ENCODE measurements around the gene B3GAT1.

B3GAT1 gene

GRCh38 chr11:134332782-134333181, 79.3 kb downstream of the B3GAT1 start:
- ChIA-PET CTCF (no interaction called here), POLR2A (no interaction called here)
- DNase-seq, result no peak
- WGBS (ENCODE audit: insufficient coverage), result 60% methylated on average over 1 of the region's 7 CpGs
- no peak overlapping the region for H3K27ac ChIP-seq (ENCODE audit: insufficient read depth in 1 of 2, low read depth in 1 of 2, low read length in 2 of 2, poor library complexity in 1 of 2, severe bottlenecking in 2 of 2)
- H3K27me3 ChIP-seq (replicated peaks in 2 of 5; ENCODE audit: control insufficient read depth in 4 of 5, insufficient read depth in 5 of 5, low read length in 4 of 5), result peaks cover 8 to 41% (median 32%) of the 10 kb centered on the region in 5 experiments
- no peaks in the 10 kb centered on the region for H3K36me3 ChIP-seq (ENCODE audit: control insufficient read depth in 4 of 4, insufficient read depth in 4 of 4, low read length in 3 of 4)
- H3K4me3 ChIP-seq (ENCODE audit: control insufficient read depth in 1 of 7, extremely low read depth in 1 of 7, insufficient read depth in 4 of 7, low read depth in 2 of 7, low read length in 6 of 7), result peak overlapping the region in 1 of 7 experiments; percentile 72
- H3K4me1 ChIP-seq (ENCODE audit: control extremely low read depth in 1 of 4, control insufficient read depth in 4 of 4, insufficient read depth in 4 of 4, low read length in 3 of 4), result peaks cover 3 to 18% (median 11%) of the 10 kb centered on the region in 4 experiments
- peaks cover 0 to 2% (median 0%) of the 10 kb centered on the region in 5 experiments for H3K9me3 ChIP-seq (ENCODE audit: control extremely low read depth in 1 of 5, control insufficient read depth in 4 of 5, insufficient read depth in 2 of 5, low read depth in 1 of 5, low read length in 4 of 5)

GRCh38 chr11:134332189-134332631, 79.8 kb downstream of the B3GAT1 start:
- peak; percentile 10 to 40 (median 22) for DNase-seq
- no peaks in the 10 kb centered on the region for H3K36me3 ChIP-seq (ENCODE audit: control insufficient read depth in 4 of 4, insufficient read depth in 4 of 4, low read length in 3 of 4)
- peaks cover 3 to 18% (median 11%) of the 10 kb centered on the region in 4 experiments for H3K4me1 ChIP-seq (ENCODE audit: control extremely low read depth in 1 of 4, control insufficient read depth in 4 of 4, insufficient read depth in 4 of 4, low read length in 3 of 4)
- ChIA-PET POLR2A (no interaction called here), CTCF (no interaction called here)
- peaks cover 0 to 2% (median 0%) of the 10 kb centered on the region in 5 experiments for H3K9me3 ChIP-seq (ENCODE audit: control extremely low read depth in 1 of 5, control insufficient read depth in 4 of 5, insufficient read depth in 2 of 5, low read depth in 1 of 5, low read length in 4 of 5)
- WGBS (ENCODE audit: insufficient coverage), result under 1% methylated on average over 40 of the region's 40 CpGs
- peaks cover 8 to 41% (median 32%) of the 10 kb centered on the region in 5 experiments for H3K27me3 ChIP-seq (replicated peaks in 2 of 5; ENCODE audit: control insufficient read depth in 4 of 5, insufficient read depth in 5 of 5, low read length in 4 of 5)
- no peak overlapping the region for H3K27ac ChIP-seq (ENCODE audit: insufficient read depth in 1 of 2, low read depth in 1 of 2, low read length in 2 of 2, poor library complexity in 1 of 2, severe bottlenecking in 2 of 2)
- H3K4me3 ChIP-seq (ENCODE audit: control insufficient read depth in 1 of 7, extremely low read depth in 1 of 7, insufficient read depth in 4 of 7, low read depth in 2 of 7, low read length in 6 of 7), result peak overlapping the region; percentile 26 to 72 (median 49)

GRCh38 chr11:134331354-134332188, 80.5 kb downstream of the B3GAT1 start, which contains the start of gene GLB1L2:
GLB1L2 (plus strand) TSS chr11:134331988; CDS start chr11:134332062, 74 bp downstream.
- WGBS (ENCODE audit: insufficient coverage), result under 1% methylated on average over 51 of the region's 80 CpGs
- CTCF ChIA-PET, result no interaction called here
- H3K4me1 ChIP-seq (ENCODE audit: control extremely low read depth in 1 of 4, control insufficient read depth in 4 of 4, insufficient read depth in 4 of 4, low read length in 3 of 4), result peaks cover 3 to 18% (median 11%) of the 10 kb centered on the region in 4 experiments
- no peak within 1 kb of the TSS for H3K27ac ChIP-seq (ENCODE audit: insufficient read depth in 1 of 2, low read depth in 1 of 2, low read length in 2 of 2, poor library complexity in 1 of 2, severe bottlenecking in 2 of 2)
- peaks cover 0 to 2% (median 0%) of the 10 kb centered on the region in 5 experiments for H3K9me3 ChIP-seq (ENCODE audit: control extremely low read depth in 1 of 5, control insufficient read depth in 4 of 5, insufficient read depth in 2 of 5, low read depth in 1 of 5, low read length in 4 of 5)
- peak within 1 kb of the TSS; percentile 26 to 73 (median 49) for H3K4me3 ChIP-seq (ENCODE audit: control insufficient read depth in 1 of 7, extremely low read depth in 1 of 7, insufficient read depth in 4 of 7, low read depth in 2 of 7, low read length in 6 of 7)
- no peaks in the 10 kb centered on the region for H3K36me3 ChIP-seq (ENCODE audit: control insufficient read depth in 4 of 4, insufficient read depth in 4 of 4, low read length in 3 of 4)
- peaks cover 8 to 41% (median 32%) of the 10 kb centered on the region in 5 experiments for H3K27me3 ChIP-seq (replicated peaks in 2 of 5; ENCODE audit: control insufficient read depth in 4 of 5, insufficient read depth in 5 of 5, low read length in 4 of 5)
- peak; percentile 58 to 82 (median 77) for DNase-seq
- POLR2A ChIA-PET, result no interaction called here

GRCh38 chr11:134330611-134331353, 81.3 kb downstream of the B3GAT1 start:
- CTCF ChIA-PET, result no interaction called here
- Histone ChIP-seq H3K27me3 (replicated peaks in 2 of 5; ENCODE audit: control insufficient read depth in 4 of 5, insufficient read depth in 5 of 5, low read length in 4 of 5) (peaks cover 8 to 41% (median 32%) of the 10 kb centered on the region in 5 experiments), H3K4me1 (ENCODE audit: control extremely low read depth in 1 of 4, control insufficient read depth in 4 of 4, insufficient read depth in 4 of 4, low read length in 3 of 4) (peaks cover 3 to 18% (median 11%) of the 10 kb centered on the region in 4 experiments), H3K27ac (ENCODE audit: insufficient read depth in 1 of 2, low read depth in 1 of 2, low read length in 2 of 2, poor library complexity in 1 of 2, severe bottlenecking in 2 of 2) (no peak overlapping the region), H3K4me3 (ENCODE audit: control insufficient read depth in 1 of 7, extremely low read depth in 1 of 7, insufficient read depth in 4 of 7, low read depth in 2 of 7, low read length in 6 of 7) (peak overlapping the region in 5 of 7 experiments; percentile 34 to 73 (median 60)), H3K9me3 (ENCODE audit: control extremely low read depth in 1 of 5, control insufficient read depth in 4 of 5, insufficient read depth in 2 of 5, low read depth in 1 of 5, low read length in 4 of 5) (peaks cover 0 to 2% (median 0%) of the 10 kb centered on the region in 5 experiments), H3K36me3 (ENCODE audit: control insufficient read depth in 4 of 4, insufficient read depth in 4 of 4, low read length in 3 of 4) (no peaks in the 10 kb centered on the region)
- peak in 2 of 3 donors; percentile 6 for DNase-seq
- 30% methylated on average over 17 of the region's 22 CpGs for WGBS (ENCODE audit: insufficient coverage)
- POLR2A ChIA-PET, result no interaction called here
